GM19438 (cell line): ENCODE results near the gene MID1.

Source experiments
- ATAC-seq: cut with Tn5 transposase; IDR thresholded peaks from one replicate; pipeline ENCODE4 v1.9.1; 2021; ENCODE audit warnings: low read depth; ENCODE audit not compliant: unreplicated experiment

MID1 gene

DNA sequence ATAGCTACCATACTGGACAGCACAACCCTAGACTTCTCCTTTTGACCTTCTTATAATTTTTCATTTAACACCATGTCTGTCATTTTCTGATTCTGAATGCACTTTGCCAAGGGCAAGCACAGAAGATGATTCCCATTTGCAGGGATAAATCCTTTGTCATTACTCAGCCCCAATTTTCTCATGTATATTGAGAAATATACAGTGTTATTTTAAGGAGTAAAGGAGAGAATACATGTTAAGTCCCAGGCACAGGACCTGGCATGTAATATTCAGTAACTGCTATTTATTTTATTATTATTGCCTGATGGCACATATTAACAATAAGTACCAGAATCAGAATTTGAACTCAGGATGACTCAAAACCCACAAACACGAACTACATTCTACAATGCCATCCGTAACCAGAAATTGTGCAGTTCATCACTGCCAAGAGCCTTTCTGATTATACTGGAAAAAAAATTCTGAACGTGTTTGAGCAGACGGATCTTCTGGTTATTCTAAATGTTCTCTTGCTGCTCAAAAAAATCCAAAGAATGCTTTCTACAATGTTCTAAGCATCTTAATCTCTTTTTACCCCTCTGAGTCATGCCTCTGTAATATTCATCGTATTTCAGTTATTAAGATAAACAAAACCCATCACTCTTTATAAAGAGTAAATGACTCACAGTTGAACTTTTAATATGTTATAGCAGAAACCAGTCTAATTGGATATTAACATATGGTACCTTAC is 170.0 kb downstream of the MID1 start:
- ATAC-seq, result no peak

DNA sequence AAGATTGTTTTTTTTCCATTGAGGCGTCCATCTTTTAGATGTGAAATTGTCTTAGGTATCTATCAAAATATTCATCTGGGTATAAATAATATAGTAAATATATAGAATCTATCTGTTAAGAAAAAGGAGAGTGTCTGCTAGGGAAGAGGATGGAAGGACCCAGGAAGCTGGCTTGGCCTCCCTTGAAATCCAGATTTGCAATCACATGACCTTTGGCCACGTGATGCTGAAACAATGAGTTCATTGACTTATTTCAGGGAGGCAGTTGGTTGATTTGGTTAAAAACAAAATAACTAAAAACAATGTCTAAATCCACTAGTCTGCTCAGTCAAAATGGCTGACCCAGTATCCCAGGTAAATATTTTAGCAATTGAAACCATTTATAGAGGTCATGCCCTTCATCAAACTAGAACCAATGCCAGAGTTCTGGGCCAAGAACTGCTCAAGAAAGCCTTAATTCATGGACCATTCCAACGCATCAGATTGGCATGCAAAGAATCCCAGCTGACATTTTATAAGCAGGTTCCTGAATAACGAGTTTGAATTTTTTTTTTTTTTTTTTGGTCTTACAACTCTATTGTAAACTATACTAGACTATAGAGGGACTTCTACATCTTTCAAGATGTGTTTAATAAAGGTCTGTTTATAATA is 172.7 kb downstream of the MID1 start:
- no peak for ATAC-seq

DNA sequence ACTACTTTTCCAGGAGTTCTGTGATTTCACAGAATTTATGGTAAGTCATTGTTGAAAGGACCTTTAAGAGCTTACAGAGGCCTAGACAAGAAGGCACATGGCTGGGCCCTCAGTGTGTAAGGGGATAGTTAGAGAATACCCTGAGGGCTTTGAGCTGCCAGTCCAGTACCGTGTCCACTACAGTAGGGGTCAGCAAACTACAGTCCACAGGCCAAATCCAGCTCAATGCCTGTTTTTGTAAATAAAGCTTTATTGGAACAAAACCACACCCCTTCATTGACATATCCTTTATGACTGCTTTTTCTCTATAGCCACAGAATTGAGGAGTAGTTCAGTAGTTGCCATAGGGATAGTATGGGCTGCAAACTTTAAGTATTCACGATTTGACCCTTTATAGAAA is 176.2 kb downstream of the MID1 start:
- ATAC-seq, result no peak

DNA sequence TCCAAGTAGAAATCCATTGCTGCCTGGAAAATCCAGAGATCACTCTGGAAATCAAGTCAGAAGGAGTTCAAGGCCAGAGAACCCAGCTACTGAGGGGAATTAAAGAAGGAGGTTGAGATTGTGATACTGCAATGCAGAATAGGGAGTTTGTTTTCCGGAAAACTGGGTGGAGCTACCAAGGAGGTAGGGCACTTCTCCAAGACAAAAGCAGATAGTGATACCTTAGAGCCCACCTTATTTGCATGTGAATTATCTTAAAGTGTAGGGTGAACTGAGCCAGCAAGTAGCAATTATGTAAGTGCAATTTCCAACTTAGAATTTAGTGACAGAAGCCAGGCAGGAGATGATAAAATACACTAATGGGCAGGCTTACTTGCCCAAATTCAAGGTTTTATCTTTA is 178.9 kb downstream of the MID1 start:
- ATAC-seq, result no peak

DNA sequence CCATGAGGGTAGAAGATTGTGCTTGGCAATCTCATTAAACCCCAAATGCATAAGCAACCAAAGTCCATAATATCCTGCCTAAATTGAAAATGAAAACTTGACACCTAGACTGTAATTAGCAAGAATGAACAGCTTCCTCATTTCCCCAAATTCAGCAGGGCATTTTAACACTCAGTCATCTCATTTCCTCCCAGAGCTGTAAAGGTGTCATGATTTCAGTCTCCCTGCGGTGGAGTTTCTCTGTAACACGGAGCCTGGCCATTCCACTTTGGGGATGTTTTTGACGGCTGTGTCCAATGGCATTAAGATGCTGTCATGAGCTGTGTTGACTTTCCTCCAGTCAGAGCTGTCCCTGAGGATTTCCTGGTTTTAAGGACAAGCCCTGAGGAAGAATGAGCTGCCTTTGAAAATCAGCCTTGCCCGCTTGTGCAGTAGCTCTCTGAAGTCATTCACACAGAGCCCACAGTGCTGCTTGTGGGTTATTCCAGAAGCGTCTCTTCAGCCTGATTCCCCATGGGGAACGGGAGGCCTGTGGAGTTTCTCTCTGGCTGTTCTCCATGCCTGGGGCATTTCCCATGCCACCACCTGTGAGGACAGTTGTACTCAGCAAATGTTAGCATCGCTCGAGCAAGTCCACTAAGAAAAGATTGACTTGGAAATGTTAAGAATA is 187.0 kb downstream of the MID1 start:
- no peak for ATAC-seq

DNA sequence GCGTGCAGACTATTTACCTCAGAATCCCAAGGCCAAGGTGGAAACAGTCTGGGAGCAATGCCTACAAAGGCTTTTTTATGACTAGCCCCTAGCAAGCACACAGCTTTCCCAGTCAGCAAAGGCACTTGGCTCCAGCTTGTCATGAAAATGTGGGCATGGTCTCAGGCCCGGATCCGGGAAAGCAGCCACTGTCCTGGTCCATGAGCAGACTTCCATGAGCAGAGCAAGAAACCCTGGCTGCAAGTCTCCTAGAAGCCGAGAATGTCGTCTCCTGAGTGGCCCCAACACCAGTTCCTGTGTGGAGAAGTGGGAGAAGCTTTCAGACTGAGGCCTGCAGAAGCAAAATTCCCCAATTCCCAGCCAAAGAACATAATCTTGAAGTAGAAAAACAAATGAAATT is 190.5 kb downstream of the MID1 start:
- ATAC-seq, result no peak

DNA sequence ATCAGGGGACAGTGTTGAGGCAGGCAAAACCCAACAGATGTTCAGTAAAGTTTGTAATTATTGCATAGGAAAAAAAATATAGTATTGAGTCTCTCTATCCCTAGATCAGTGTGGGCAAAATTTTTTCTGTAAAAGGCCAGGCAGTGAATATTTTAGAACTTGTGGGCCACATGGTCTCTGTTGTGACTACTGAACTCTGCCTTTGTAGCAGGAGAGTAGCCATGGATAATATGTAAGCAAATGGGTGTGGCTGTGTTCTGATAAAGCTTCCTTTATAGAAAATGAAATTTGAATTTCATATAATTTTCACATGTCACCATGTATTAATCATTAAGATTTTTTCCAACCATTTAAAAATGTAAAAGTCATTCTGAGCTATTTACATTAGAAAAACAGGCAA is 193.1 kb downstream of the MID1 start:
- ATAC-seq, result no peak

DNA sequence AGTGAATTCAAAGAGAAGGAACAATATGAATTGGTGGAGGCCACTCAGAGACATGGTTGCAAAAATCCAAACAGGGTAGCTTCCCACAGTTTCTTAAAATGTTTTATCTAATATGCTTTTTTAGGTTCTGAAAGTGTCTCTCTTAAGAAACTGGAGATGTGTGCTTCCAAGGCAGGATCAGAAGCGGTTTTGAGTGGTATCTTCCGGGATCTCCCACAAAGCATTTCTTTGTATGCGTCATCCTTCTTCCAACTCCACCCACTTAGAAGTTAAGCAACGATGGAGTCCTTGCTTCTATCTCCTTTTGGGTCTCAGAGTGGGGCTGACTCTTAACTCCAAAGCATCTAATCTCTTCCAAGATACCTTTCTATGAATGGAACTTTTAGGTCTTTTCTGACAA is 196.7 kb downstream of the MID1 start:
- no peak for ATAC-seq

DNA sequence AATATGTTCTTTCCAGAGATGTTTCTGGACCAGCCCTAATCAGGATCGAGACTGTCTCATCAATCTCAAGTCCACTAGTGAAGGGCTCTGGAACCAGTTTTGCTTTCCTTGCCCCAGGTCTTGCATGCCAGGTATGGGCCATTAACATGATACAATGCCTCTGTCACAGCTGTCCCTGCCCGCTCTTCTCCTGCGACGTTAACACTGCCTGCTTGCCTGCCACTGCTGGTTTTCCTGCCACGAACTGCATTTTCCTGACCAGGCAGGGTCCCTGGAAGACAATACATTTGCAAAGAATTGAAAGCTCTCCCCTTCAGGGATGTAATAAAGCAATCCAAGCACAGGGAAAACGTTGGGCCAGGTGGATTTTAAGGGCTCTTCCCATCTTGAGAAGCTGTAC is 200.3 kb downstream of the MID1 start:
- ATAC-seq, result no peak

DNA sequence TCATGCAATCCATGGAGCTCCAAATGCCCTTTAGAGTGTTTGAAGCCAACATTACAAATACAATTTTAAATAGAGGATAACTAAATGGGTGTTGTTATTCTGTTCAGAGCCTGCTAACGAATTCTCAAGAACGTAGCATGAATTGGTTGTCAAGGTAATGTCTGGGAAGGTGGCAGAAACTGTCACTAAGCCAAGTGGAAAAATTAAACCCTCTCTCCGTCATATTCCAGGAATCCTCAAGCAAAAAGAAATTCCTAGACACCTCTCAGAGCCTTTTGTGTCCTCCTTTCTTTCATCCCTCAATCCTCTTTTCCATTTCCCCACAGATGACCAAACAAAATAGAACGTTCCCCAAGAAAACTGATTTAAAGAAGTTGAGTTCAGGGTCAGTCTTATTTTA is 204.0 kb downstream of the MID1 start:
- no peak for ATAC-seq

DNA sequence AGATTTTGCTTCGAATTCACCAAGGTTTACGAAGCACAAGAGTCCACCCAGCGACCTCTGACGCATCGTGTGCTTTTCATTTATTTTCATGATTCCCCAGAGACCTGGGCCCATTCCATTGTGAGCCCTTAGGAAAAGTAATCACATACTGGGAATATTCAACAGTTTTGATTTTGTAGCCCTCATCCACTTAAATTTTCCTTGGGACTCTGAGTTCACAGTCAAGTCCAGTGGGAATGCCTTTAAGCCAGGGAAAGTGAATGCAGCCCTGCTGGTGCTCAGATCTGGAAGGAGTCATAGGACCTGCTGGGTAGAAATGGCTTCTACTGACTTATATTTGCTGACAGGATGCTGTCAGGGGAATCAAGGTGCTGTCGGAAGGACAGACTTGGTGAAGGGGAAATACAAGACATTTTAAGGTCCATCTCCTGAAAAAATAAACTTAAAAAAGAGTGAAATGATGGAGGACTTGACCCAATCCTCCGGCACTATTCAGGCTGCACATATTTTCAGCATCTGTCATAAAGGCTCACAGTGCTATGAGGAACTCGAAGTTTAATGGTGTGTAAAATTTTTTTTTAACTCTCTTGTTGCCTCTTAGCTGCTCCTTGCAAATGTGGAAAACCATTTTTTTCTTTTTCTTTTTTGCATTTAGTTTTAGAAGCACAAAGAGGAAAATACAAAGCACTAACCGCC is 204.9 kb downstream of the MID1 start:
- no peak for ATAC-seq

DNA sequence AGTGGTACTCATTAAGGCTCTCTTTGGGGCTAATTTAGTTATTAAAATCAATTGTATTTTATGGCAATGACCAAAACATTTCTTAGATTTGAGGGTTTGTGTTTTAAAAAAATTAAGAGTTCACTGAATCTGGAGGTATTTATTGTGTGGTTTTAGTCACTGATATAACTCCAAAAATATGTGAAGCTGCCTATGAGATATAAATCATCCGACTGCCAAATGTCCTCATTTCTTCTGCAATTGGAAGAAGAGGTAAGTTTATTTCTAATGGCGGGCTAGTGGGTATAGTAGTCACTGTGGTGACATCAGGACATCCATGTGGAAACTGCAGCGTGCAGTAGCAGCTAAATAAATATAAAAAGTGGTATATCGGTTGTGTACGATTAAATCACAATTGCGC is 205.5 kb downstream of the MID1 start:
- no peak for ATAC-seq

DNA sequence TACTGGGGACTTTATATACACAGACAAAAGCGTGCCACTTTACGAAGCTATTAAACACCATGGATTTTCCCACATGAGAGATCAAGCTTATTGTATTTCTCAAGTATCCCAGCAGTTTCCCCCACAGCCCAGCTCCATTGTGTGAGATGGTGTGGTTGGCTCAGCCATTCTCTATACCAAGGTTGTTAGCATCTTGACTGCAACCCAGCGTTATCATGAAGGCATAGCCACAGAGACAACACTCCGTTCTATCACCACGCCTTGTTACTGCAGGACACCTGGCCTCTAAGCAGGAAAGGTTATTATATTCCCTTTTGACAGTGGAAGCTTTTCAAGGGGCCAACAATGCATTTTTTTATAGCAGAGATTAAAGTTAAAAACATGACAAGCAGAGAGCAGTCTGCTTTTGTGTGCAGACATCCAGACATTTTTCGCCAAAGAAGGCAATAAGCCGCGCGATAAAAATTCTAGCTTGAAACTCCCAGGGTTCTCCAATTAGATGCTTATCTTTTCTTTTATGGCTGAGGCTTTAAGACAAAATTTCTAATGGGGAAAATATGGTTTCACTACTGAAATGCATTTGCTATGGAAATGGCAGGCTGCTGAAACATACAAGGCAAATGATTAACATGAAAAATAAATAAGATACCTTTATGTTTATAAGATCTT is 206.1 kb downstream of the MID1 start:
- ATAC-seq, result no peak

DNA sequence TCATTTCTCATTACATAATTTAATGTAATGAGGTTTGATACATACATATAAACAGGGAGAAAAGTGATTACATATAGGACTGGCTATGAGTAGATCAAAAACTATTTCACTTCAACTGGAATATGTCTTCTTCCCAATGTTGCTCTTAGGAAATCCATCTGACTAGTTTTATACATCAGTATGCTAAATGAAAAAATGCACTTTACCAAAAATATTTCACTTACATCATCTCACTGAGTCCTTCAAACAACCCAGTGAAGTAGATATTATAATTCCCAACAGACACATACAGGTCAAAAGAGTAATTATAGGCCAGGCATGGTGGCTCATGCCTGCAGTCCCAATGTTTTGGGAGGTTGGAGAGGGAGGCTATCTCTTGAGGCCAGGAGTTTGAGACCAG is 215.9 kb downstream of the MID1 start:
- ATAC-seq, result no peak

DNA sequence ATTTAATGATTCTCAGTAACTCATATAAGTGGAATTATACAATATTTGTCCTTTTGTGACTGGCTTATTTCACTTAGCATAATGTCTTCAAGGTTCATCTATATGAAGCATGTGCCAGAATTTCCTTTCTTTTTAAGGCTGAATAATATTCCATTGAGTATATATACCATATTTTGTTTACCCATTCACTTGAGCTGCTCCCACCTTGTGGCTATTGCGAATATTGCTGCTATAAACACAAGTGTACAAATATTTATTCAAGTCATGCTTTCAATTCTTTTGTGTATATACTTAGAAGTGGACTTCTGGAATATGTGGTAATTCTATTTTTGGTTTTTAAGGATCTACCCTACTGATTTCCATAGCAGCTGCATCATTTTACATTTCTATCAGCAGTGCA is 219.1 kb downstream of the MID1 start:
- ATAC-seq, result no peak

DNA sequence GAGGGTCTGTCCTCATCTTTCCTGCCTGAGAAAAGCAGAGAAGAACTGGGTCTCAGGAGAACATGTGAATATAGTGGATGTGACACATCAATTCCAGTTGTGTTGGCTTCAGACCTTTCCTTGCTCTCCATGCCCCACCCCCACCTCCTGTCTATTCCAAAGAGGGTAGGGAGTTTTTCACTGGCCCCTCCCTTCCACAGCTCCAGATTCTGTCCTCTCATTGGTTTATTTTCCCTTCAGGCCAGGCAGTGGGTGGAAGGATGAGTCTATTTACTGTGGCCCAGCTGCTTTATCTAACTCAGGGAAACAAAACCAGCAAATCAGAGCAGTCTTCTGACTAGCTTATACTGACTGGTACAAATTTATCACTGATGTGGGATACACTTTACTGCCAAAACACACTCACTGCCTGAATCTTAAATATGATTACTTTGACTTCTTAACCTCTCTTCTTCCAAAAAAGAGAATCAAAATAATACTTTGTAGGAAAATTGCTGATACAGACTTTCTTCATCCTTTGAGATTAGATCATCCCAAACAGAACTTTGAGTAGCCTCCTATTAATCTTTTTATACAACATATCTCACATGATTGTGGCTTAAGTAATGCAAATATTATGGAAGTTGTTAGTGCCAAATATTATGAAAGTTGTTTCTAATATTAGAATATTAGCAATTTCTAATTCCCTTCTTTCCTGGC is 221.2 kb downstream of the MID1 start:
- ATAC-seq, result no peak

DNA sequence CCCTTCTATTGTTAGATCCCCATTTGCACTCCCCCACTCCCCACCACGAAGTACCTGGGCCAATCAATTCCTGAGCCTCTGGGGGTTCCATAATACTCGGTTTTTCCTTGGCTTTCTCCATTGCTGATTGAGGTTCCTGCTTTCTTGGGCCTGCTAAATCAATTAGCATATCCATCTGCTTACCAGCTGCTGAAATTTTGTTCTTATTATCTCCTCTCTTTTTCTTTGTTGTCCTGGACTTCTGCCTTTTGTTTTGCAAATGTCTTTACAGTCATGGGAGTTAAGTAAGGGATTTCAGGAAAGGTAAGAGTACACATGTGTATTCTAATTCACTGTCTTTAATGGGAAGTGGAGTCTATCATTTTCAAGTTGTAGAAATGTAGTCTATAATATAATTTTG is 222.2 kb downstream of the MID1 start:
- no peak for ATAC-seq

DNA sequence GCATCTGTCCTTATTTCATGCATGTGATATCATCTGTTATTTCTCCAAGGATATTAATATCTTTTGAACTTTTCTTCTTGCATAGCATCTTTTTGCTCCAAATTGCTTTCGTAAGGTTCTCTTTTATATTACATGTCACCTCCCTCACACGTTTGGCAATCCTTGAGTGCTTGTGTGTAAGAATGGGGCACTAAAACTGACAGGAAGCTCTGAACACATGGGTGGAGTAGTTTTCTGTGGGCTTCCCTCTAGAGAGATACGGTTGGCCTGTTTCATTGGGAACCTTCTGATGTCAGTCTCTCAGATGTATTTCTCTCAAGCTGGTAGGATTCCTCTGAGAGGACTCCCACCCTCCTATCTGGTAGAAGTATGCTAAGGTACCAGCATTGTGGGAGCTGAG is 223.0 kb downstream of the MID1 start:
- no peak for ATAC-seq

DNA sequence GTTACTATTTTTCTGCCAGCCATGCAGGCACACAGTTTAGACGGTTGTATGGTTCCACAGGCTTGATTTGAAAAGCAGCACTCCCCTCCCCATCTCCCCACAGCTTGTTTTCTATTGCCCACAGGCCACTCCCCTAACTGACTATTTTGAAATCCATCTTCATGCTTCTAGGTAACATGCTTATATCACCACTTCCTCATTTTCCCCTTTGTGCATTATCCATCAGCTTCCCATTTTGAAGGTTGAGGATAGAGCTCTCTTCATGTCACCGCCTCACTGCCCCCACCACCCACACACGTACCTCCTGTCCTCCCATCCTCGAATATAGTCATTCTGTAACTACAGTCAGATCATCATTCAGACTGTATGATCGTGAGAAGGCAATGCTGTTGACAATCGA is 224.7 kb downstream of the MID1 start:
- ATAC-seq, result no peak
